Uterus (tissue), 2 donors: ENCODE results near the gene USP21.

Source experiments
- CTCF ChIP-seq, 4 experiments: fragments of 200-600 bp in 2 of 4; fragments of 450-650 bp in 2 of 4; sonication (generic) in 2 of 4; IDR thresholded peaks; one replicate each; pipeline ENCODE4 v1.5.1; 2016 to 2019; ENCODE audit warnings: antibody characterized with exemption in 4 of 4, mild to moderate bottlenecking in 2 of 4, moderate library complexity in 1 of 4
- POLR2A ChIP-seq, 2 donors: fragments of 450-650 bp; IDR thresholded peaks; one replicate each; pipeline ENCODE4 v1.6.1; 2016; ENCODE audit warnings: antibody characterized with exemption in 2 of 2, mild to moderate bottlenecking in 1 of 2, moderate library complexity in 1 of 2

- TF ChIP-seq POLR2A (IDR thresholded peaks at IDR 0.05): no peak
- TF ChIP-seq CTCF (IDR thresholded peaks at IDR 0.05): no peak
Observed at GRCh38 chr1:161191971-161192370, 32.7 kb downstream of the USP21 start.
